ENCODE results near the gene SPATA6.
"Not testable (repeated sequence)": the region's sequence is repeated elsewhere in the genome, so short reads cannot be mapped to it uniquely, and the experiment has no call there.

Gene SPATA6

DNA sequence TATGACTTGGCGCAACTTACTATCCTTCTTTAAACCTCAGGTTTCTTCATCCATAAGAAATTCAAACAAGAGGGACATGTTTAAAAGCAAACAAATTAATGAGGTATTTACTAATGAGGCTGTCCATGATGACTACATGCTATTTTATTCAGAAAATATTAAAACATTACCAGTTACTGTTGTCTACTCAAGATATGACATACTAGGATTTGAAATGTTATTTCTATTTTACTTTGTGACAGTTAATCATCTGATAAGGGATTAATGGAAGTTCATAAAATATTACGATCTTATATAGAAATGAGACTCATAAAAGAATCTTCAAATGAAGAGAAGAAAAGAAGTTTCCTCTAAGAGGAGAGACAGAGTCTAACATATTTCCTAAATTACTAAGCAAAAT, 80.1 kb downstream of the SPATA6 start:
- no peak overlapping the region for H3K4me3 ChIP-seq (ENCODE audit: low read depth, low read length)
- DNase-seq (ENCODE audit: low read depth) = no peak

DNA sequence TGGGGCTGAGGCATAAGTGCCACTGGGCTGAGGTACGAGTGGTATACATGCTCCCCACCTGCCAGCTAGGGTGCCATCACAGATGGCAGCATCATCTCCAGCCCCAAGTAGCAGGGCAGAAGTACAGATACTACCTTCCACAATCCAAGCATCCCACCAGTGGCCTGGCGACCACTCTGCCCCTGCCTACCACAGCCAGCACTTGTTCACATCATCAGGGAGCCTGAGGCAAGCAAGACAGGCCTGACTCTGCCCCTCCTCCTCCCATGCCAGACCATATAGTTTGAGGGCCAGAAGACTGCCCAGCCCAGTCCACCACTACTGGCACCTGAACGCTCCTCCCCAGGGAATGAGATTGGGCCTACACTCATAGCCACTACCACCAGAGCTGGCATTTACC, 84.6 kb downstream of the SPATA6 start:
- no peak overlapping the region for H3K4me3 ChIP-seq (ENCODE audit: low read depth, low read length)
- DNase-seq (ENCODE audit: low read depth) = no peak

DNA sequence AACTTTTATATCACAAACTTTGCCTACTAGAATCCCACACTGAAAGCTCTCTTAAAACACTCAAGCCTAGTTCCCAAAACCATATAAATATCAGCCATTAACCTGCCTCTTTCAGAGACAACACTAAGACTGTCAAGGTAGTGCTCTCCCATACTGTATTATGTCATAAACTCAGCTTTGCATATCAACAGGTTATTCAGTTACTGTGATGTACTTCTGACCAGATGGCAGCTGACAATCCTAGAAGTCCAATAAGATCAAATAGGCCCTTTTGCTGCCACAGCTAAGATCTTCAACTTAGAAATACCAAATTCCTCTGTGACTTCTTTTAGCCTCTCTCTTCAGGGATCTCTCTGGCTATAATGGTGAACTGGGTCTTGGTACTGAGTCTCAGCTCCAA, 97.2 kb downstream of the SPATA6 start:
- H3K4me3 ChIP-seq (ENCODE audit: low read depth, low read length) = no peak overlapping the region
- no peak for DNase-seq (ENCODE audit: low read depth)

DNA sequence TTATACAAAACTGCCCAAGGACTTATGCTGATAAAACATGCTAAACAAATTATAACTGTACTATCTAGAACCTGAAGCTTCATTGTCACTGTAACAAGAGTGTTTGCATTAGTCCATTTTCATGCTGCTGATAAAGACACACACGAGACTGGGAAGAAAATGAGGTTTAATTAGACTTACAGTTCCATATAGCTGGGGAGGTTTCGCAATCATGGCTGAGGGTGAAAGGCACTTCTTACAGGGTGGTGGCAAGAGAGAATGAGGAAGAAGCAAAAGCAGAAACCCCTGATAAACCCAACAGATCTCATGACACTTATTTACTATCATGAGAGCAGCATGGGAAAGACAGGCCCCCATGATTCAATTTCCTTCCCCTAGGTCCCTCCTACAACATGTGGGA, 100.4 kb downstream of the SPATA6 start:
- no peak overlapping the region for H3K4me3 ChIP-seq (ENCODE audit: low read depth, low read length)
- DNase-seq (ENCODE audit: low read depth) = no peak

DNA sequence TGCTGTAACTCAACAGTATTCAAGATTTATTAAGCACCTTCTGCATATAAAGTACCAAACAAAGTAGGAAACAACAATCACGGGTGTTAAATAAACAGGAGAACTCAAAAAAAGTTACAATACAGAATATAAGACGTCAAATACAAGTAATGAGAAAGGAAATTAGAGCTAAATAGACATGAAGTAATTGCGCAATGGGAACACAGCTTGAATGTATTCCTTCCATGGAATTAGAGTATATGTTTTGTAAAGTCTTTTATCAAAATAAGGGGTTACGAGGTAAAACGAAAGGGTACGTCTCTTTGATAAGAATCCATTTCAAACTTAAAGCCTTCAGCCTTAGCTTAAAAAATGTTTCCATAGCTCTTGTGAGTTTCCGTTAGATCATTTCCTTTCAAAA, 109.1 kb downstream of the SPATA6 start:
- DNase-seq (ENCODE audit: low read depth) = no peak
- H3K4me3 ChIP-seq (ENCODE audit: low read depth, low read length) = no peak overlapping the region

DNA sequence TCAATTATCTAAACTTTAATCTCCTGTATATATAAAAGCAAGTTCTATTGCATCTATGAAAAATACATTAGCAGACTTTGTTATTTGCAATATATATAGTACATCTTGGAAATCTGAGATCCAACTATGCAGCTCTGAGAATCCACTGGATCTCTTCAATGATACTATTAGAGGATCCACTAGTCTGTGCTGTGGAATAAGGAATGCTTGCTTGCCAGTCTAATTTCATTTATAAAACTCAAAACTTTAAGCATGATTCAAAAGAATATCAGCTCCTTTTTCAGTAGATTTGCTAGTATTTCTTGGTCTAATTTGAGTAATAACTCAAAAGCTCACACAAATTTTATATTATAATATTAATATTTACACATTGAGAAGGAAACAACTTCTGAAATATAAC, 115.1 kb downstream of the SPATA6 start:
- DNase-seq (ENCODE audit: low read depth) = no peak
- no peak overlapping the region for H3K4me3 ChIP-seq (ENCODE audit: low read depth, low read length)

DNA sequence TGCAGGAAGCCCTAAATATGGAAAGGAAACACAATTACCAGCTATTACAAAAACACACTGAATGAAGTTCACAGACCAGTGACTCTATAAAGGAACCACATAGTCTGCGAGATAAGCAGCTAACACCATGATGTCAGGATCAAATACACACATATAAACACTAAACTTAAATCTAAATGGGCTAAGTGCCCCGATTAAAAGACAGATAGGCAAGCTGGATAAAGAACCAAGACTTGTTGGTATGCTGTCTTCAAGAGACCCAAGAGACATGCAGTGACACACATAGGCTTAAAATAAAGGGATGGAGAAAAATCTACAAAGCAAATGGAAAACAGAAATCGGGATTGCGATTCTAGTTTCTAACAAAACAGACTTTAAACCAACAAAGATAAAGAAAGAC, 127.6 kb downstream of the SPATA6 start:
- H3K4me3 ChIP-seq (ENCODE audit: low read depth, low read length) = no peak overlapping the region
- no peak for DNase-seq (ENCODE audit: low read depth)

DNA sequence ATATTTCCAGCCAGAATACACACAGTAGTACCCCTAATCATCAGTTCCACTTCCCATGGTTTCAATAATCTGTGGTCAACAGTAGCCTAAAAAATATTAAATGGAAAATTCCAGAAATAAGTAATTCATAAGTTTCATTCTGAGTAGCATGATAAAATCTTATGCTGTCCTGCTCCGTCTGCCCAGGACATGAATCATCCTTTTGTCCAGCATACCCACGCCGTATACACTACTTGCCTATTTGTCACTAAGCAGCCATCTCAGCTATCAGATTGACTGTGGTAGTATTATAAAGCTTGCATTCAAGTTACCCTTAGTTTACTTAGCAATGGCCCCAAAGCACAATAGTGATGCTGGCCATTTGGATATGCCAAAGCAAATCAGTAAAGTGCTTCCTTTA, 130.8 kb downstream of the SPATA6 start:
- DNase-seq (ENCODE audit: low read depth) = no peak
- H3K4me3 ChIP-seq (ENCODE audit: low read depth, low read length) = no peak overlapping the region

DNA sequence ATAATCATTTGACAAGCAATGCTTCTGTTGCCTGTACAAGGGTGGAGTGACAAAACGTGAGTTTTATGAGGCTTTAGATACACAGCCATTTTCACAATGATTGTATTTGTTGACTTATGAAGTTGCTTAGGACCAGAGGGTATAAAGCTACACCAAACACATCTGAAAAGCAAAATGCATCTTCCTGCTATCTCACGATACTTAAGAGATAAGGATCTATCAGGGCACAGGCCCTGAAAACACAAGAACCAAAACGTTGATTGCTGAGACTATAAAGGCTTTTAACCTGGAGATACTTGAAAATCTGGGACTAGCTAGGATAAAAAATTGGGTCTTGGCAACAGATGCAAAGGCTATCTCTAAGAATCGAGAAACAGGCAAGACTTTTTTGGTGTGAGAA, 133.7 kb downstream of the SPATA6 start:
- no peak overlapping the region for H3K4me3 ChIP-seq (ENCODE audit: low read depth, low read length)
- no peak for DNase-seq (ENCODE audit: low read depth)

DNA sequence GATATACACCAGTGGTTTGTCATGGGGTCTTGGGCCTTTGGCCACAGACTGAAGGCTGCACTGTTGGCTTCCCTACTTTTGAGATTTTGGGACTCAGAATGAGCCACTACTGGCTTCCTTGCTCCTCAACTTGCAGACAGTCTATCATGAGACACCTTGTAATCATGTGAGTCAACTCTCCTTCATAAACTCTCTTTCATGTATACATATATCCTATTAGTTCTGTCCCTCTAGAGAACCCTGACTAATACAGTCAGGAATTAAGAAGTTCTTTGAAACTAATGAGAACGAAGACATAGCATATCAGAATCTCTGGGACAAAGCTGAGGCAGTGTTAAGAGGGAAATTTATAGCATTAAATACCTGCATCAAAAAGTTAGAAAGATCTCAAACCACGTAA, 138.7 kb downstream of the SPATA6 start:
- H3K4me3 ChIP-seq (ENCODE audit: low read depth, low read length) = no peak overlapping the region
- DNase-seq (ENCODE audit: low read depth) = no peak

DNA sequence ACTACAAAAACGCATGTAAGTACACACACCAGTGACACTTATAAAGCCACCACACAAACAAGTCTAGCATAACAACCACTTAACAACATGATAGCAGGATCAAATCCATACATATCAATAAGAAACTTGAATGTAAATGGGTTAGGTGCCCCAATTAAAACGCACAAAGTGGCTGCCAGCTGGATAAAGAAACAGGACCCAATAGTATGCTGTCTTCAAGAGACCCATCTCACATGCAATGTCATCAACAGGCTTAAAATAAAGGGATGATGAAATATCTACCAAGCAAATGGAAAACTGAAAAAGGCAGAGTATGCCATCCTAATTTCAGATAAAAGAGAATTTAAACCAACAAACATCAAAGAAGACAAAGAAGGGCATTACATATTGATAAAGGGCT, 139.9 kb downstream of the SPATA6 start:
- no peak for DNase-seq (ENCODE audit: low read depth)
- H3K4me3 ChIP-seq (ENCODE audit: low read depth, low read length) = no peak overlapping the region

DNA sequence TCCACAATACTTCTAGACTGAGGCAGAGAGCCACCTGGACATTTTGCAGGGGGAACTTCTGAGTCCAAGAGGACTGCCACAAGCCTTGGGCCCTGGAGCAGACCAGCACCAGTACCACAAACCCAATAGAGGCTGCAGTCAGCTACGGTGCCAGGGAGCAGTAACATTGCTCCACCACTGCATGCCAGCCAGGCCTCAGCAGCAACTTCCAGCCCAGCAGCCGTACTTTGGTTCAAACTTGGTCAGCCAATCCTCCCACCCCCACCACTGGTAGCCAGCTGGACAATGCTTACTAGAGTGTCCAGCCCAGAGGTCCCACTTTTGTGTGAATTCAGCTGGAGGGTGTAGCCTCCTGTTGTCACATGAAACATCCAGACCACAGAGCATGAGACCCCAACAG, 142.1 kb downstream of the SPATA6 start:
- H3K4me3 ChIP-seq (ENCODE audit: low read depth, low read length) = no peak overlapping the region
- DNase-seq (ENCODE audit: low read depth) = no peak

DNA sequence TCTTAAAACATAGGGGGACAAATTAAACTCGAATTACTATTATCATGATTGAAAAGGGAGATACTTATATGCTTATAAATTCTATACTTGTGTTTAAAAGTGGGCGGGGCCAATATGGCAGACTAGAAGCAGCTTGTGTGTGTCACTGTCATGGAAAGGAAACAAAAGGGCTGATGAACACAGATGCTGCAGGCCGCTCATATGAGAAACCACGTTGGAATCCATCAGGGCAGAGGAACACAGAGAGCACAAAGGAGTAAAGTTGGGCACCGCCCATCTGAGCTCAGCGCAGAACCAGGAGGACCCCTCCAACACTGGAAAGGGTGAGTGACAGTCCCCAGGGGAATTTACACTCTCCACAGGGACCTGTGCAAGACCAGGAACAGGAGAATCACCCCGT, 142.5 kb downstream of the SPATA6 start:
- H3K4me3 ChIP-seq (ENCODE audit: low read depth, low read length) = no peak overlapping the region
- DNase-seq (ENCODE audit: low read depth) = no peak

DNA sequence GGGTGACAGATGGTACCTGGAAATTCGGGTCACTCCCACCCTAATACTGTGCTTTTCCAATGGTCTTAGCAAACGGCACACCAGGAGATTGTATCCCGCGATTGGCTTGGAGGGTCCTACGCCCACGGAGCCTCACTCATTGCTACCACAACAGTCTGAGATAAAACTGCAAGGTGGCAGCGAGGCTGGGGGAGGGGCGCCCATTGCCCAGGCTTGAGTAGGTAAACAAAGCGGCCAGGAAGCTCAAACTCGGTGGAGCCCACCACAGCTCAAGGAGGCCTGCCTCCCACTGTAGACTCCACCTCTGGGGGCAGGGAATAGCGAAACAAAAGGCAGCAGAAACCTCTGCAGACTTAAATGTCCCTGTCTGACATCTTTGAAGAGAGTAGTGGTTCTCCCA, 160.2 kb downstream of the SPATA6 start:
- DNase-seq (ENCODE audit: low read depth); H3K4me3 ChIP-seq (ENCODE audit: low read depth, low read length): not testable (repeated sequence)

DNA sequence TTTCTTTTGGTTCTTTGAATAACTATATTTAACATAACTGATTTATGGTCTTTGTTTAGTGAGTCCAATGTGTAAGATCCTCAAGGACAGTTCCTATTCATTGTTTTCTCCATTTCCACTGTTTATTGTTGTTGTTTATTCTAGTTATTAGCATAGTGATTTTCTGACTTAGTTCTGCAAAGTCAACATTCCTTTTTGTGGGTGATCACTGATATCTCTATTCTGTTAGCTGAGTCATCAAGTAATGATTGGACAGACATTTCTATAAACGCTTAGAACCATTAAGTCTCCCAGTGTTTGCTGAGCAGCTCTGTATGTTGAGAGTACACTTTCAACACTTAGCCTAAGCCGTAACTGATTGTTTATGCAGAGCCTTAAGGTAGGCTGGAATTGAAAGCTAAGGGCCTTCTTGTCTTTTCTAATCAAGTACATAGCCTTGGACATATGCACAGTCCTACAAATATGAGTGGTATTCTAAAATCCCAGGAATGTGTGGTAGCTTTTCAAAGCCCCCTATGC, 162.4 kb downstream of the SPATA6 start:
- no peak for DNase-seq (ENCODE audit: low read depth)
- H3K4me3 ChIP-seq (ENCODE audit: low read depth, low read length) = no peak overlapping the region

DNA sequence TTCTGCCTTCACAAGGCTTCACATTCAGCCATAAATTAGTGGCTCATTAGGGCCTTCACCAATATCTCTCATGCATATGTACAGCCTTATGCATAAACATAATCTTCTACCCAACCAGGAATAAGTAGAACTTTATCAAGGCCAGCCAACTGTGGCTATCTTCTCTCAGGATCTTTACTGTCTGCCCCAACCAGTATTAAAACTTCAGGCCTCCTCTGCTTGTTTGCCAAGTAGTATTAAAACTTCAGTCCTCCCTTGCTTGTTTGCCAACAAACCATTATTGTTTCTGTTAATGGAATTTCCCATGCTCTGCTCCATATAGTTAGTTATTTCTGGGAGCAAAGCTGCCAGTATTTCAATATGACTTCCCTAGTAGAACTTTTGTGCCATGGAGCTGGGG, 169.4 kb downstream of the SPATA6 start:
- no peak for DNase-seq (ENCODE audit: low read depth)
- H3K4me3 ChIP-seq (ENCODE audit: low read depth, low read length) = no peak overlapping the region

DNA sequence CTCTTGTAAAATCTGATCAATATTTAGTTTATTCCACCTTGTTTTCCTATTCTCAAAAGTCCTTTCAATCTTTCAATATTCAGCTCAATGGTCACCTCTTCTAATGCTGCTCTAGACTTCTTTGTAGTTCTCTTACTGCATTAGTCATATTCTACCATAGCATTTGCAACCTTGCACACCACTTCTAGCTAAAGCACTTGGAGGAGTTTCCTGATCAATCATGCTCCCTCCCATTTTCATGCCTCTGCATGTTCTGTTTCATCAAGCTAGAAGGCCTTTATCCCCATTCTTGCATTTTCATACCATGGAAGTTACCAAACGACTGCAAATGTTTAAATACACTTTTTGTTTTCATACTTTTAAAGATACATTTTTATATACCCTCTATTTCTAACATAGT, 177.3 kb downstream of the SPATA6 start:
- DNase-seq (ENCODE audit: low read depth) = peak; percentile 1
- H3K4me3 ChIP-seq (ENCODE audit: low read depth, low read length) = no peak overlapping the region

DNA sequence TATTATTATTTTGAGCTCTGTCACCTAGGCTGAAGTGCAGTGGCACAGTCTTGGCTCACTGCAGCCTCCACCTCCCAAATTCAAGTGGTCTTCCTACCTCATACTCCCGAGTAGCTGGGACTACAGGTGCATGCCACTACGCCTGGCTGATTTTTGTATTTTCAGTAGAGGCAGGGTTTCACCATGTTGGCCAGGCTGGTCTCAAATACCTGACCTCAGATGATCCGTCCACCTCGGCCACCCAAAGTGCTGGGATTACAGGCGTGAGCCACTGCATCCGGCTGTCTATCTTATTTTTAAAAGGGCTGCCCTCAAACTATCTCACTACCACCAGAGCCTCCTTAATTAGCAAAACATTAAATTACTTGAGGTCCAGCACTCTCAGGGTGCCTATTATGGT, 177.9 kb downstream of the SPATA6 start:
- not testable (repeated sequence) for H3K4me3 ChIP-seq (ENCODE audit: low read depth, low read length); DNase-seq (ENCODE audit: low read depth)

DNA sequence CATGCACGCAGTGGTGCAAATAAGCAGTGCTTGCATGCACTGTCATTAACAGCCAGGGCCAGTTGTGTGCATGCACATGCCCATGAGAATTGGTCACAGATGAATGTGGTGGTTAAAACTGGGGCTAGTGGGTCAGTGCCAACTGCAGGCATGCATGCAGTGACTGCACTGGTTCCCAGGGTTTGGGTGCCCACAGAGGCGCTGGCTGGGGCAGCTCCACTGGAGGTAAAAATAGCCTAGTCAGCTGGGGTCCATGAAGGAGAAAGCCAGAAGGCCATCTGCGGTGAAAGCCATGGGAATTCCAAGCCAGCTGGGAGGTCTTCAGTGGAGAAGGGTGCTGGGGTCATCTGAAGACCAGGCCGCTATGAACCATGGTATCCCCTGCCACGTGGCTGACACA, 179.3 kb downstream of the SPATA6 start:
- DNase-seq (ENCODE audit: low read depth) = no peak
- no peak overlapping the region for H3K4me3 ChIP-seq (ENCODE audit: low read depth, low read length)

DNA sequence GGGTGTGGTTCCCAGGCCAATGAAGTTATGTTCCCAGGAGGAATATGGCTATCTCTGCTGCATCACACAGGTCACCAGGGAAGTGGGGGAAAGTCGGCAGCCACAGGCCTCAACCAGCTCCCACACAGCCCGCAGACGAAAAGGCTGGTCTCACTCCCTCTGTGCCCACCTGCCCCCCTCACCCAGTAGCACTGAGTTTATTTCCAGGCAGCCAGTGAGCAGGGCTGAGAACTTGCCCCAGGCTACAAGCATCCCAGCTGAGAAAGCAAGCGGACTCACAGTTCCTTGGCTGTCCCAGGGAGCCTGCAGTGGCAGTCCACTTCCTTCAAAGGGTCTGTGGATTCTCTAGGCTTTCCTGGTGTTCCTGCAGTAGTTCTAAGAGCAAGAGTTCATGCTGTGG, 180.6 kb downstream of the SPATA6 start:
- no peak for DNase-seq (ENCODE audit: low read depth)
- H3K4me3 ChIP-seq (ENCODE audit: low read depth, low read length) = no peak overlapping the region

DNA sequence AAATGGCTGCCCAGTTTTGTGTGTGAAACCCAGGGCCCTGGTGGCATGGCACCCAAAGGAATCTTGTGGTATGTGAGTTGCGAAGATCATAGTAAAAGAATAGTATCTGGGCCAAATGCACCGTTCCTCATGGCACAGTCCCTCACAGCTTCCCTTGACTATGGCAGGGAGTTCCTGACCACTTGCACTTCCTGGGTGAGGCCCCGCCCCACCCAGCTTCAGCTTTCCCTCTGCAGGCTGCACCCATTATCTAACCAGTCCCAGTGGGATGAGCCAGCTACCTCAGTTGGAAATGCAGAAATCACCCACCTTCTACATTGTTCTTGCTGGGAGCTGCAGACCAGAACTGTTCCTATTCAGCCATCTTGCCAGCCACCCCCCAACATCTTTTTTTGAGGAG, 186.5 kb downstream of the SPATA6 start:
- no peak overlapping the region for H3K4me3 ChIP-seq (ENCODE audit: low read depth, low read length)
- no peak for DNase-seq (ENCODE audit: low read depth)

DNA sequence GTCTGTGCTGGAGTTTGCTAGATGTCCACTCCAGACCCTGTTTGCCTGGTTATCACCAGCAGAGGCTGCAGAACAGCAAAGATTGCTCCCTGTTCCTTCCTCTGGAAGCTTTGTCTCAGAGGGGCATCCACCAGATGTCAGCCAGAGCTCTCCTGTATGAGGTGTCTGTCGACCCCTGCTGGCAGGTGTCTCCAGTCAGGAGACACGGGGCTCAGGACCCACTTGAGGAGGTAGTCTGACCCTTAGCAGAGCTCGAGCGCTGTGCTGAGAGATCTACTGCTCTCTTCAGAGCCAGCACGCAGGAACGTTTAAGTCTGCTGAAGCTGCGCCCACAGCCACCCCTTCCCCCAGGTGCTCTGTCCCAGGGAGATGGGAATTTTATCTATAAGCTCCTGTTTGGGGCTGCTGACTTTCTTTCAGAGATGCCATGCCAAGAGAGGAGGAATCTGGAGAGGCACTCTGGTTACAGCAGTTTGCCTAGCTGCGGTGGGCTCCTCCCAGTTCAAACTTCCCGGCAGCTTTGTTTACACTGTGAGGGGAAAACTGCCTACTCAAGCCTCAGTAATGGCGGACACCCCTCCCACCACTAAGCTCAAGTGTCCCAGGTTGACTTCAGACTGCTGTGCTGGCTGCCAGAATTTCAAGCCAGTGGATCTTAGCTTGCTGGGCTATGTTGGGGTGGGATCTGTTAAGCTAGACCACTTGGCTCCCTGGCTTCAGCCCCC, 187.1 kb downstream of the SPATA6 start:
- not testable (repeated sequence) for H3K4me3 ChIP-seq (ENCODE audit: low read depth, low read length); DNase-seq (ENCODE audit: low read depth)

Data from skeletal muscle cell (primary cell).